Measurements from ENCODE around the gene ETDC. TPM values are rescaled to one million over a fixed set of nuclear protein-coding genes. Genes with fewer than 3 reads are reported as not detected.
"Not testable (repeated sequence)": the region's sequence is repeated elsewhere in the genome, so short reads cannot be mapped to it uniquely, and the experiment has no call there.

ETDC gene
- total RNA-seq: not detected

DNA sequence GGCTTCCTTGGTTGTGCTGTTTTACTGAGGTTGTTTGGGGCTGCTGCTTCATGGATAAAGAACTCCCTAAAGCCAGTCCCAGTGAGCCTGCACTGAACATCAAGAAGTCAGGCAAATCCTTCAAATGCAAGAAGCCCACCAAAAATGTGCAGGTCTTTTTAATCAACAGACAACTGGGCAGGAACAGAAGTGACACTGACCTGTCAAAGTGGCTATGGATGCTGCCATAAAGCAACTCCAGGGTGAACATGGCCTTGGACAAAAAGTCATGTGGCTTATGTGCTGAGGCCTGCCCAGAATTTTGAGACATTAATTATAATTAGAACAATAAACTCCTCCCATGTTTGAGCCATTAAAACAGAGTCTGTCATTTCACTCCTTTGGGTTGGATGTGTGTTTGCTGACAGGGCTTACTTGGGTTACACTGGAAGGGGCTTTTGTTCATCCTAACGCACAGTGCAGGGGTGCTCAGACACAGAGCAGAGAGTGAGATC lies at the start of gene ETDC:
ETDC (plus strand) TSS at position 51 of the 494 bp plus-strand sequence; CDS start at position 51, 0 bp downstream.
- intact Hi-C loops (cut with micrococcal nuclease): no loop called here
- CTCF ChIA-PET: no interaction called here
- no peak within 1 kb of the TSS for H3K27ac Mint-ChIP-seq
- peaks cover 2% of the 10 kb centered on the region for H3K36me3 Mint-ChIP-seq (ENCODE audit: low read depth)
- POLR2A ChIA-PET: no interaction called here
- no peaks in the 10 kb centered on the region for H3K27me3 Mint-ChIP-seq
- H3K4me1 Mint-ChIP-seq (ENCODE audit: low read depth): peaks cover 9% of the 10 kb centered on the region
- H3K9me3 Mint-ChIP-seq: no peaks in the 10 kb centered on the region
- TF ChIP-seq, protein P1, sequence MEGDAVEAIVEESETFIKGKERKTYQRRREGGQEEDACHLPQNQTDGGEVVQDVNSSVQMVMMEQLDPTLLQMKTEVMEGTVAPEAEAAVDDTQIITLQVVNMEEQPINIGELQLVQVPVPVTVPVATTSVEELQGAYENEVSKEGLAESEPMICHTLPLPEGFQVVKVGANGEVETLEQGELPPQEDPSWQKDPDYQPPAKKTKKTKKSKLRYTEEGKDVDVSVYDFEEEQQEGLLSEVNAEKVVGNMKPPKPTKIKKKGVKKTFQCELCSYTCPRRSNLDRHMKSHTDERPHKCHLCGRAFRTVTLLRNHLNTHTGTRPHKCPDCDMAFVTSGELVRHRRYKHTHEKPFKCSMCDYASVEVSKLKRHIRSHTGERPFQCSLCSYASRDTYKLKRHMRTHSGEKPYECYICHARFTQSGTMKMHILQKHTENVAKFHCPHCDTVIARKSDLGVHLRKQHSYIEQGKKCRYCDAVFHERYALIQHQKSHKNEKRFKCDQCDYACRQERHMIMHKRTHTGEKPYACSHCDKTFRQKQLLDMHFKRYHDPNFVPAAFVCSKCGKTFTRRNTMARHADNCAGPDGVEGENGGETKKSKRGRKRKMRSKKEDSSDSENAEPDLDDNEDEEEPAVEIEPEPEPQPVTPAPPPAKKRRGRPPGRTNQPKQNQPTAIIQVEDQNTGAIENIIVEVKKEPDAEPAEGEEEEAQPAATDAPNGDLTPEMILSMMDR (IDR thresholded peaks at IDR 0.05): no peak
- DNase-seq (no peak), ATAC-seq (no peak)
- H3K4me3 Mint-ChIP-seq: no peak within 1 kb of the TSS

DNA sequence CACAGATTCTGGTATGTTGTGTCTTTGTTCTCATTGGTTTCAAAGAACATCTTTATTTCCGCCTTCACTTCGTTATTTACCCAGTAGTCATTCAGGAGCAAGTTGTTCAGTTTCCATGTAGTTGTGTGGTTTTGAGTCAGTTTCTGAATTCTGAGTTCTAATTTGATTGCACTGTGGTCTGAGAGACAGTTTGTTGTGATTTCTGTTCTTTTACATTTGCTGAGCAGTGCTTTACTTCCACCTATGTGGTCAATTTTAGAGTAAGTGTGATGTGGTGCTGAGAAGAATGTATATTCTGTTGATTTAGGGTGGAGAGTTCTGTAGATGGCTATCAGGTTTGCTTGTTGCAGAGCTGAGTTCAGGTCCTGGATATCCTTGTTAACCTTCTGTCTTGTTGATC lies 48.3 kb upstream of the ETDC start:
- POLR2A ChIA-PET; H3K4me3 Mint-ChIP-seq; DNase-seq; CTCF ChIA-PET; H3K4me1 Mint-ChIP-seq (ENCODE audit: low read depth); H3K9me3 Mint-ChIP-seq; ATAC-seq; H3K36me3 Mint-ChIP-seq (ENCODE audit: low read depth); H3K27ac Mint-ChIP-seq; H3K27me3 Mint-ChIP-seq; intact Hi-C loops (cut with micrococcal nuclease): not testable (repeated sequence)

DNA sequence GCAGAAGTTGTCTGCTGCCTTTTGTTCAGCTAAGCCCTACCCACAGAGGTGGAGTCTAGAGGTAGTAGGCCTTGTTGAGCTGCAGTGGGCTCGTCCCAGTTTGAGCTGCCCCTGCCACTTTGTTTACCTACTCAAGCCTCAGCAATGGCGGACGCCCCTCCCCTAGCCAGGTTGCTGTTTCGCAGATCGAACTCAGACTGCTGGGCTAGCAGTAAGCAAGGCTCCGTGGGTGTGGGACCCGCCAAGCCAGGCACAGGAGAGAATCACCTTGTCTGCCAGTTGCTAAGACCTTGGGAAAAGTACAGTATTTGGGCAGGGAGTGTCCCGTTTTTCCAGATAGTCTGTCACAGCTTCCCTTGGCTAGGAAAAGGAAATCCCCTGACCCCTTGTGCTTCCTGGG lies 45.9 kb upstream of the ETDC start:
- POLR2A ChIA-PET; H3K36me3 Mint-ChIP-seq (ENCODE audit: low read depth); ATAC-seq; H3K9me3 Mint-ChIP-seq; H3K4me1 Mint-ChIP-seq (ENCODE audit: low read depth); H3K4me3 Mint-ChIP-seq; intact Hi-C loops (cut with micrococcal nuclease); H3K27ac Mint-ChIP-seq; CTCF ChIA-PET; DNase-seq; H3K27me3 Mint-ChIP-seq: not testable (repeated sequence)

DNA sequence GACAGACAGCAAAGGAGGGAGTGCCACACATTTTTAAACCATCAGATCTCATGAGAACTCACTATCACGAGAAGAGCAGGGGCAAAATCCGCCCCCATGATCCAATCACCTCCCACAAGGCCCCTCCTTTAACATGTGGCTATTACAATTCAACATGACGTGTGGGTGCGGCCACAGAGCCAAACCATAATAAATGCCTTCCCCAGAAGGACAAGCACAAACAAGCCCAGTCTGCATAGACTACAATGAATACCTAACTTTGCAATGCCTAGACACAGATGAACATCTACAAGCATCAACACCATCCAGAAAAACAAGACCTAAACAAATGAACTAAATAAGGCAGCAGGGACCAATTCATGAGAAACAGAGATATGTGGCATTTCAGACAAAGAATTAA lies 45.1 kb upstream of the ETDC start:
- Mint-ChIP-seq H3K4me3 (no peak overlapping the region), H3K27ac (no peak overlapping the region), H3K9me3 (peaks cover 2% of the 10 kb centered on the region), H3K27me3 (peaks cover 3% of the 10 kb centered on the region), H3K36me3 (ENCODE audit: low read depth) (no peaks in the 10 kb centered on the region), H3K4me1 (ENCODE audit: low read depth) (no peaks in the 10 kb centered on the region)
- CTCF ChIA-PET: no interaction called here
- ATAC-seq (no peak), DNase-seq (no peak)
- TF ChIP-seq, protein P1 (IDR thresholded peaks at IDR 0.05): no peak
- POLR2A ChIA-PET: no interaction called here
- intact Hi-C loops (cut with micrococcal nuclease): no loop called here

DNA sequence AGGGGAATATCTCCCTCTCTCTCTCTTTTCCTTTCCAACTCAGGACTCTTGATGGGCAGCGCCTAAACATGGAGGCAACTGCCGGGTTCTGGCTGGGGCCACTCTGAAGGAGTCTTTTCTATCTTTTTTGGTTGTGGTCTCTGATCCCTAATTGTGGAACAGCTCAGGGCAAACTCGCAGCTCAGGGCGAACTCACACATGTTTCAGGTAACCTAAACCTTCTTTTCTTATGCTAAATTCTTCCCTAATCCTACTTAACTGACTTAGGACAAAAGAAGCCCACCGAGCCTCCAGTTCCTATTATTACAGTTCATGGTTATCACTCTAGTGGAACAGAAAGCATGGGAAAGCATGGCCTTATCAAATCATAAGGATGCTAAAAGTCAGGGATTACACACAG lies 36.1 kb upstream of the ETDC start:
- ChIA-PET CTCF (no interaction called here), POLR2A (no interaction called here)
- no peak for ATAC-seq
- H3K36me3 Mint-ChIP-seq (ENCODE audit: low read depth): no peaks in the 10 kb centered on the region
- H3K9me3 Mint-ChIP-seq: peaks cover 2% of the 10 kb centered on the region
- no peaks in the 10 kb centered on the region for H3K27me3 Mint-ChIP-seq
- no peak overlapping the region for H3K27ac Mint-ChIP-seq
- H3K4me1 Mint-ChIP-seq (ENCODE audit: low read depth): no peaks in the 10 kb centered on the region
- intact Hi-C loops (cut with micrococcal nuclease): no loop called here
- TF ChIP-seq, protein P1 (IDR thresholded peaks at IDR 0.05): no peak
- no peak overlapping the region for H3K4me3 Mint-ChIP-seq
- DNase-seq: no peak

DNA sequence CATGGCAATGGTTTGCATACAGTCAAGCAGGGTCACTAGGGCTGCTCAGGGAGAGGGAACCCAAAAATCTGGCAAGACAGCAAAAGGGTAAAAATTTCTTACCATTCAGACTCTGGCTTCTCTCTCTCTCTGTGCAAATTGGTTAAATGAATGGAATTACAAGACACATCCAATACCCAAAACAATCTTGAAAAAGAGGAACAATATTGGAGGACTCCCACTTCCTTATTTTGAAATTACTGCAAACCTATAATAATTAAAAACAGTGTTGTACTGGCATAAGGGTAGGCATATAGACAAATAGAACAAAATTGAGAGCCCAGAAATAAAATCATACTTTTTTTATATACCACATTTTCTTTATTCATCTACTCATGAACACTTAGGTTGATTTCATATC lies 33.3 kb upstream of the ETDC start:
- no peaks in the 10 kb centered on the region for H3K4me1 Mint-ChIP-seq (ENCODE audit: low read depth)
- H3K27ac Mint-ChIP-seq: no peak overlapping the region
- POLR2A ChIA-PET: no interaction called here
- ATAC-seq (no peak), DNase-seq (no peak)
- peaks cover 22% of the 10 kb centered on the region for H3K9me3 Mint-ChIP-seq
- H3K36me3 Mint-ChIP-seq (ENCODE audit: low read depth): peaks cover 3% of the 10 kb centered on the region
- no peaks in the 10 kb centered on the region for H3K27me3 Mint-ChIP-seq
- H3K4me3 Mint-ChIP-seq: no peak overlapping the region
- CTCF ChIA-PET: no interaction called here
- TF ChIP-seq, protein P1 (IDR thresholded peaks at IDR 0.05): no peak
- intact Hi-C loops (cut with micrococcal nuclease): no loop called here

Data from activated CD8-positive, alpha-beta T cell treated with anti-CD3 and anti-CD28 coated beads for 36 hours (primary cell).